HCT116 (cell line): ENCODE results near the gene SHF. TPM values are rescaled to one million over a fixed set of nuclear protein-coding genes. Genes with fewer than 3 reads are reported as not detected.
A peak's percentile ranks its signal among the peaks of the same experiment; 100 is the strongest.

Experiments
- ATAC-seq: fragments of 200-7000 bp; cut with Tn5 transposase; 2 replicates; pipeline ENCODE4 v1.9.1; 2020; ENCODE audit warnings: mild to moderate bottlenecking, moderate library complexity
- BruUV-seq: library from RNA; stranded (reverse); fragments of 400-500 nt; replicated peaks from 2 replicates; lab custom pipeline; 2021; lab: Mats Ljungman, UMichigan
- CTCF ChIA-PET: fragments of 300-600 bp; sonication (Branson Sonifier 250); formaldehyde crosslinking; loops from one replicate; lab custom pipeline; 2021; ENCODE audit warnings: antibody characterized with exemption; lab: Charles Lee
- POLR2A ChIA-PET: fragments of 300-600, 350-600 bp; sonication (Branson Sonifier 250); formaldehyde crosslinking; loops from one replicate; lab custom pipeline; 2021; ENCODE audit warnings: antibody characterized with exemption; lab: Charles Lee
- RAD21 ChIA-PET, 2 experiments: fragments of 300-600 bp; sonication (Branson Sonifier 250); formaldehyde crosslinking; loops; one replicate each; lab custom pipeline; 2023; ENCODE audit warnings: low total read pairs in 2 of 2; ENCODE audit not compliant: uncharacterized antibody in 2 of 2, unreplicated experiment in 2 of 2, low non-redundant PET in 1 of 2; lab: Charles Lee
- DNase-seq: peaks from one replicate; pipeline ENCODE4 v3.0.0-alpha.2; 2010; ENCODE audit warnings: low read depth, low spot score
- H2AFZ ChIP-seq: fragments of 200-600 bp; shearing (Covaris generic), sonication (generic); 2 replicates; pipeline ENCODE4 v1.6.1; 2017; ENCODE audit warnings: low read depth, mixed run types, mixed read lengths, antibody characterized with exemption, low read length; ENCODE audit not compliant: poor library complexity, severe bottlenecking
- H3K27ac ChIP-seq: 2 replicates; pipeline ENCODE4 v1.5.1; 2012; ENCODE audit warnings: low read depth, low read length
- H3K27me3 ChIP-seq: fragments of 200-600 bp; sonication (generic); 2 replicates; pipeline ENCODE4 v1.6.1; 2016; ENCODE audit warnings: mixed run types, low read length, mixed read lengths; ENCODE audit not compliant: insufficient read depth
- H3K36me3 ChIP-seq, 2 experiments: fragments of 200-500 bp in 1 of 2; fragments of 200-600 bp in 1 of 2; sonication (Bioruptor generic) in 1 of 2; sonication (generic) in 1 of 2; 2 replicates each; pipeline versions ENCODE4 v1.5.1 to v1.6.1; 2014 to 2016; ENCODE audit warnings: low read length in 2 of 2, inconsistent platforms in 1 of 2, mixed read lengths in 1 of 2, mixed run types in 1 of 2; ENCODE audit not compliant: insufficient read depth in 2 of 2, control insufficient read depth in 1 of 2
- H3K4me1 ChIP-seq, 2 experiments: fragments of 200-600 bp in 1 of 2; sonication (generic) in 1 of 2; 2 replicates each; pipeline versions ENCODE4 v1.5.1 to v1.6.1; 2012 to 2017; ENCODE audit warnings: low read length in 2 of 2, inconsistent platforms in 1 of 2, mild to moderate bottlenecking in 1 of 2, mixed read lengths in 1 of 2, mixed run types in 1 of 2, moderate library complexity in 1 of 2; ENCODE audit not compliant: insufficient read depth in 2 of 2, control insufficient read depth in 1 of 2
- H3K4me2 ChIP-seq: fragments of 200-600 bp; sonication (generic); 2 replicates; pipeline ENCODE4 v1.6.1; 2017; ENCODE audit warnings: mixed run types, low read length, mixed read lengths
- H3K4me3 ChIP-seq, 2 experiments: fragments of 200-600 bp in 1 of 2; sonication (generic) in 1 of 2; replicated peaks in 1 of 2; 2 replicates each; pipeline ENCODE4 v1.5.1; 2011 to 2016; ENCODE audit warnings: low read length in 2 of 2, control low read depth in 1 of 2, low read depth in 1 of 2, mild to moderate bottlenecking in 1 of 2, mixed read lengths in 1 of 2, mixed run types in 1 of 2
- H3K79me2 ChIP-seq: fragments of 200-600 bp; sonication (generic); 2 replicates; pipeline ENCODE4 v1.6.1; 2017; ENCODE audit warnings: mild to moderate bottlenecking, mixed run types, low read length, moderate library complexity, mixed read lengths; ENCODE audit not compliant: insufficient read depth
- H3K9ac ChIP-seq: fragments of 200-600 bp; sonication (generic); 2 replicates; pipeline ENCODE4 v1.6.1; 2016; ENCODE audit warnings: low read length, mixed read lengths
- H3K9me2 ChIP-seq: fragments of 200-600 bp; sonication (generic), shearing (Covaris generic); 2 replicates; pipeline ENCODE4 v1.6.1; 2017; ENCODE audit warnings: mixed run types, mild to moderate bottlenecking, moderate library complexity; ENCODE audit not compliant: insufficient read depth
- H3K9me3 ChIP-seq, 2 experiments: fragments of 200-500 bp in 1 of 2; fragments of 200-600 bp in 1 of 2; sonication (Bioruptor generic) in 1 of 2; sonication (generic) in 1 of 2; 2 replicates each; pipeline ENCODE4 v1.6.1; 2014 to 2017; ENCODE audit warnings: low read length in 2 of 2, mixed read lengths in 2 of 2, inconsistent platforms in 1 of 2, low read depth in 1 of 2, mild to moderate bottlenecking in 1 of 2, mixed run types in 1 of 2, moderate library complexity in 1 of 2; ENCODE audit not compliant: control insufficient read depth in 1 of 2, insufficient read depth in 1 of 2
- H4K20me1 ChIP-seq: fragments of 200-600 bp; sonication (generic), shearing (Covaris generic); 2 replicates; pipeline ENCODE4 v1.6.1; 2017; ENCODE audit warnings: mixed run types, mild to moderate bottlenecking, moderate library complexity; ENCODE audit not compliant: insufficient read depth
- CEBPB ChIP-seq: IDR thresholded peaks from 2 replicates; pipeline ENCODE4 v1.6.1; 2012; ENCODE audit warnings: low read depth
- EGR1 ChIP-seq: IDR thresholded peaks from 2 replicates; pipeline ENCODE4 v1.6.1; 2012; ENCODE audit warnings: low read depth
- POLR2AphosphoS5 ChIP-seq: IDR thresholded peaks from 2 replicates; pipeline ENCODE4 v1.6.1; 2011; ENCODE audit warnings: mild to moderate bottlenecking, low read depth, low read length, moderate library complexity
- RAD21 ChIP-seq: IDR thresholded peaks from 2 replicates; pipeline ENCODE4 v1.6.1; 2012; ENCODE audit warnings: low read depth, mild to moderate bottlenecking
- SP1 ChIP-seq: IDR thresholded peaks from 2 replicates; pipeline ENCODE4 v1.6.1; 2012; ENCODE audit warnings: low read depth
- YY1 ChIP-seq: IDR thresholded peaks from 2 replicates; pipeline ENCODE4 v1.6.1; 2011; ENCODE audit warnings: low read length, low read depth, moderate library complexity, mild to moderate bottlenecking; ENCODE audit not compliant: insufficient replicate concordance; ENCODE audit errors: extremely low read depth
- ZFX ChIP-seq: fragments of 450-650 bp; IDR thresholded peaks from 2 replicates; pipeline ENCODE4 v1.6.1; 2017
- intact Hi-C: fragments of 100-400 bp; cut with micrococcal nuclease; formaldehyde crosslinking; loops from 2 replicates; pipeline ENCODE4 v1.10.0; 2022
- total RNA-seq: library from RNA; stranded (reverse); gene quantifications from one replicate; pipeline ENCODE4 v1.2.1, GENCODE V29; 2021; ENCODE audit not compliant: unreplicated experiment
- TF ChIP-seq, protein P1 (sequence below): IDR thresholded peaks from 2 replicates; pipeline ENCODE4 v1.6.1; 2011; ENCODE audit warnings: mild to moderate bottlenecking, low read length, moderate library complexity; ENCODE audit not compliant: insufficient replicate concordance; ENCODE audit errors: extremely low read depth
- TF ChIP-seq, protein P2 (sequence below), 3 experiments: fragments of 200-600 bp in 1 of 3; sonication (generic) in 1 of 3; IDR thresholded peaks in 2 of 3; conservative IDR thresholded peaks in 1 of 3; 2 replicates each; pipeline ENCODE4 v1.5.1; 2012 to 2017; ENCODE audit warnings: low read depth in 2 of 3, low read length in 2 of 3, antibody characterized with exemption in 1 of 3, borderline replicate concordance in 1 of 3, control low read depth in 1 of 3, mild to moderate bottlenecking in 1 of 3, mixed read lengths in 1 of 3, mixed run types in 1 of 3, moderate library complexity in 1 of 3; ENCODE audit not compliant: insufficient read depth in 1 of 3
- TF ChIP-seq, protein P3 (sequence below): IDR thresholded peaks from 2 replicates; pipeline ENCODE4 v1.6.1; 2012; ENCODE audit warnings: low read depth
- TF ChIP-seq, protein P4 (sequence below): IDR thresholded peaks from 2 replicates; pipeline ENCODE4 v1.6.1; 2012

The SHF gene
- total RNA-seq, 1 experiment from 2014 or later, result 2.6 TPM

DNA sequence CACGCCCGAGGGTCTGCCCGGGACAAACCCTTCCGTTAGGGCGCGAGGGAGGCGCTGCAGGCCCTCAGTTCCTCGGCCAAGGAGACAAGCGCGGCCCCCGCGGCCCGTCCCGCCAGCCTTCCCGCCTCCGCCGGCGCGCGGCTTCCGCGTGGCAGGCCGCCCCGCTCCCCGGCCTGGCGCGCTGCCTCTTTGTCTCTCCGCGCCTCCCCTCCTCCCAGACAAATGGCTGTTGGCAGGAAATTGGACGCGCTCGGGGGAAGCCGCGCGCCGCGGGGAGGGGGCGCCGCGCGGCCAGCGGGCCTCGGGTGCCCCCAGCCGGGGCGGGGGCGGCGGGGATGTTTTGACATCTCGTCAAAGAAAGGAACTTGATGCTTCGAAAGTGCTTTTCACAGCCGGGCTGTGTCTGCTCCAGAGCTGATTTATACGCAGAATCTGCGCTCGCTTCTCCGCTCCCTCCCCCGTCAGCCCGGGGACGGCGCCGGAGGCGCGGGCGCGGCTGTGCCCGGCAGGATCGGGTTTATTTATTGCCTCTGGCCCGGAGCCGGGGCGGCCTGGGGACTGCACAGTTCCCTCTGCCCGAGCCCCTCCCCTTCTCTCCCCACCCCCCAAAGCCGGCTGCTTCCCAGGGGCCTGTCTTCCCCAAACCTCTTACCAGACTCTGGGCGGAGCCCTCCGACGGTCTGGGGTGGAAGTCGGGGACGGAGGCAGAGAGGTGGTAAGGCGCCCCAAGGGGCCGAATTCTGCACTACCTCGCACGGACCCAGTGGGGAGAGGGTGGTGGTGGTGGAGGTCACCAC is 20.7 kb downstream of the SHF start:
- POLR2A ChIA-PET, result no interaction called here
- BruUV-seq, result no TSS peak
- peak overlapping the region; percentile 83 for H3K9ac ChIP-seq
- H3K79me2 ChIP-seq, result 0 out of 2 replicates have a peak, but pooled peaks cover 5% of the 10 kb centered on the region
- H3K36me3 ChIP-seq, result no peaks in the 10 kb centered on the region
- ATAC-seq, result peak; percentile 85
- peak; percentile 59 for DNase-seq
- H2AFZ ChIP-seq, result no peak overlapping the region
- TF ChIP-seq CEBPB (no peak), YY1 (peak; percentile 35), EGR1 (no peak), RAD21 (peak; percentile 17; the same call in 1 of the 2 replicates), ZFX (peak; percentile 100), SP1 (no peak), POLR2AphosphoS5 (peak; percentile 36)
- TF ChIP-seq, protein P1, sequence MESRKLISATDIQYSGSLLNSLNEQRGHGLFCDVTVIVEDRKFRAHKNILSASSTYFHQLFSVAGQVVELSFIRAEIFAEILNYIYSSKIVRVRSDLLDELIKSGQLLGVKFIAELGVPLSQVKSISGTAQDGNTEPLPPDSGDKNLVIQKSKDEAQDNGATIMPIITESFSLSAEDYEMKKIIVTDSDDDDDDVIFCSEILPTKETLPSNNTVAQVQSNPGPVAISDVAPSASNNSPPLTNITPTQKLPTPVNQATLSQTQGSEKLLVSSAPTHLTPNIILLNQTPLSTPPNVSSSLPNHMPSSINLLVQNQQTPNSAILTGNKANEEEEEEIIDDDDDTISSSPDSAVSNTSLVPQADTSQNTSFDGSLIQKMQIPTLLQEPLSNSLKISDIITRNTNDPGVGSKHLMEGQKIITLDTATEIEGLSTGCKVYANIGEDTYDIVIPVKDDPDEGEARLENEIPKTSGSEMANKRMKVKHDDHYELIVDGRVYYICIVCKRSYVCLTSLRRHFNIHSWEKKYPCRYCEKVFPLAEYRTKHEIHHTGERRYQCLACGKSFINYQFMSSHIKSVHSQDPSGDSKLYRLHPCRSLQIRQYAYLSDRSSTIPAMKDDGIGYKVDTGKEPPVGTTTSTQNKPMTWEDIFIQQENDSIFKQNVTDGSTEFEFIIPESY, result no peak
- TF ChIP-seq, protein P2, sequence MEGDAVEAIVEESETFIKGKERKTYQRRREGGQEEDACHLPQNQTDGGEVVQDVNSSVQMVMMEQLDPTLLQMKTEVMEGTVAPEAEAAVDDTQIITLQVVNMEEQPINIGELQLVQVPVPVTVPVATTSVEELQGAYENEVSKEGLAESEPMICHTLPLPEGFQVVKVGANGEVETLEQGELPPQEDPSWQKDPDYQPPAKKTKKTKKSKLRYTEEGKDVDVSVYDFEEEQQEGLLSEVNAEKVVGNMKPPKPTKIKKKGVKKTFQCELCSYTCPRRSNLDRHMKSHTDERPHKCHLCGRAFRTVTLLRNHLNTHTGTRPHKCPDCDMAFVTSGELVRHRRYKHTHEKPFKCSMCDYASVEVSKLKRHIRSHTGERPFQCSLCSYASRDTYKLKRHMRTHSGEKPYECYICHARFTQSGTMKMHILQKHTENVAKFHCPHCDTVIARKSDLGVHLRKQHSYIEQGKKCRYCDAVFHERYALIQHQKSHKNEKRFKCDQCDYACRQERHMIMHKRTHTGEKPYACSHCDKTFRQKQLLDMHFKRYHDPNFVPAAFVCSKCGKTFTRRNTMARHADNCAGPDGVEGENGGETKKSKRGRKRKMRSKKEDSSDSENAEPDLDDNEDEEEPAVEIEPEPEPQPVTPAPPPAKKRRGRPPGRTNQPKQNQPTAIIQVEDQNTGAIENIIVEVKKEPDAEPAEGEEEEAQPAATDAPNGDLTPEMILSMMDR (IDR thresholded peaks at IDR 0.05 in 2 of 3, conservative IDR thresholded peaks at IDR 0.05 in 1 of 3; ENCODE audit: borderline replicate concordance in 1 of 3, insufficient read depth in 1 of 3, low read depth in 2 of 3, low read length in 2 of 3), result peak; percentile 63 to 79 (median 70); a peak in 5 of 6 replicates
- TF ChIP-seq, protein P3, sequence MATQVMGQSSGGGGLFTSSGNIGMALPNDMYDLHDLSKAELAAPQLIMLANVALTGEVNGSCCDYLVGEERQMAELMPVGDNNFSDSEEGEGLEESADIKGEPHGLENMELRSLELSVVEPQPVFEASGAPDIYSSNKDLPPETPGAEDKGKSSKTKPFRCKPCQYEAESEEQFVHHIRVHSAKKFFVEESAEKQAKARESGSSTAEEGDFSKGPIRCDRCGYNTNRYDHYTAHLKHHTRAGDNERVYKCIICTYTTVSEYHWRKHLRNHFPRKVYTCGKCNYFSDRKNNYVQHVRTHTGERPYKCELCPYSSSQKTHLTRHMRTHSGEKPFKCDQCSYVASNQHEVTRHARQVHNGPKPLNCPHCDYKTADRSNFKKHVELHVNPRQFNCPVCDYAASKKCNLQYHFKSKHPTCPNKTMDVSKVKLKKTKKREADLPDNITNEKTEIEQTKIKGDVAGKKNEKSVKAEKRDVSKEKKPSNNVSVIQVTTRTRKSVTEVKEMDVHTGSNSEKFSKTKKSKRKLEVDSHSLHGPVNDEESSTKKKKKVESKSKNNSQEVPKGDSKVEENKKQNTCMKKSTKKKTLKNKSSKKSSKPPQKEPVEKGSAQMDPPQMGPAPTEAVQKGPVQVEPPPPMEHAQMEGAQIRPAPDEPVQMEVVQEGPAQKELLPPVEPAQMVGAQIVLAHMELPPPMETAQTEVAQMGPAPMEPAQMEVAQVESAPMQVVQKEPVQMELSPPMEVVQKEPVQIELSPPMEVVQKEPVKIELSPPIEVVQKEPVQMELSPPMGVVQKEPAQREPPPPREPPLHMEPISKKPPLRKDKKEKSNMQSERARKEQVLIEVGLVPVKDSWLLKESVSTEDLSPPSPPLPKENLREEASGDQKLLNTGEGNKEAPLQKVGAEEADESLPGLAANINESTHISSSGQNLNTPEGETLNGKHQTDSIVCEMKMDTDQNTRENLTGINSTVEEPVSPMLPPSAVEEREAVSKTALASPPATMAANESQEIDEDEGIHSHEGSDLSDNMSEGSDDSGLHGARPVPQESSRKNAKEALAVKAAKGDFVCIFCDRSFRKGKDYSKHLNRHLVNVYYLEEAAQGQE, result no peak
- TF ChIP-seq, protein P4, sequence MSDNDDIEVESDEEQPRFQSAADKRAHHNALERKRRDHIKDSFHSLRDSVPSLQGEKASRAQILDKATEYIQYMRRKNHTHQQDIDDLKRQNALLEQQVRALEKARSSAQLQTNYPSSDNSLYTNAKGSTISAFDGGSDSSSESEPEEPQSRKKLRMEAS, result no peak
- H3K27me3 ChIP-seq, result no peaks in the 10 kb centered on the region
- H3K9me2 ChIP-seq, result no peaks in the 10 kb centered on the region
- peak overlapping the region; percentile 73 to 74 for H3K4me3 ChIP-seq
- H4K20me1 ChIP-seq, result no peaks in the 10 kb centered on the region
- RAD21 ChIA-PET, result no interaction called here
- no peaks in the 10 kb centered on the region for H3K9me3 ChIP-seq
- peaks cover 15 to 32% of the 10 kb centered on the region in 2 experiments for H3K4me1 ChIP-seq
- intact Hi-C loops, result loop anchor here (2.0 to 10.0 kb wide), 2 partner anchors 32 to 448 kb away; no protein-coding TSS in a partner anchor
- peak overlapping the region; percentile 80 for H3K4me2 ChIP-seq
- peak overlapping the region; percentile 90 for H3K27ac ChIP-seq
- CTCF ChIA-PET, result interaction anchor here (0.7 to 2.4 kb wide), 6 partner anchors 17 to 230 kb away, joined by 3 to 6 read pairs (median 4); no protein-coding TSS in a partner anchor
